NCI-H446 treated with DMSO at 0.1 percent for 48 hours (cell line): ENCODE measurements around the gene SERPIND1.
"Not testable (repeated sequence)": the region's sequence is repeated elsewhere in the genome, so short reads cannot be mapped to it uniquely, and the experiment has no call there.

Experiments used
- DNase-seq: peaks from one replicate; lab custom pipeline; 2025; lab: John Stamatoyannopoulos, UW

Gene SERPIND1

GRCh38 chr22:20747223-20747622 lies 26.7 kb upstream of the SERPIND1 start:
- no peak for DNase-seq

DNA sequence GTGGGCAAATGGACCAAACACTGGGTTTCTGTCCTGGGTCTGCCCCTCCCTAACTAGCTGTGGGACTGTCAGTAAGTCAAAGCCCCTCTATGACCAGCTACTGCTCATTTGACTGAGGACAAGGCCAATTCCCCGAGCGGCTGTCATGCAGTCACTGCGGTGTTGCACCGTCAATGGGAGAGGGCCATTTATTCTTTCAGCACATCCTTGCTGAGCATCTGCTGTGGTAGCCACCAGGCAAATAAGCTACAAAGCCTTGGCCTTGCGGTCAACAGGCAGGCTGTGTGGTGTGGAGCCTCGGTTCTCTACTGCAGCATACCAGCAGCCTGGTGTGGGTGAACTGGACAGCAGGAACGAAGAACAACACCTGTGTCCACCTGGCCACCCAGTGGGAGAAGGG lies 25.8 kb upstream of the SERPIND1 start:
- no peak for DNase-seq

DNA sequence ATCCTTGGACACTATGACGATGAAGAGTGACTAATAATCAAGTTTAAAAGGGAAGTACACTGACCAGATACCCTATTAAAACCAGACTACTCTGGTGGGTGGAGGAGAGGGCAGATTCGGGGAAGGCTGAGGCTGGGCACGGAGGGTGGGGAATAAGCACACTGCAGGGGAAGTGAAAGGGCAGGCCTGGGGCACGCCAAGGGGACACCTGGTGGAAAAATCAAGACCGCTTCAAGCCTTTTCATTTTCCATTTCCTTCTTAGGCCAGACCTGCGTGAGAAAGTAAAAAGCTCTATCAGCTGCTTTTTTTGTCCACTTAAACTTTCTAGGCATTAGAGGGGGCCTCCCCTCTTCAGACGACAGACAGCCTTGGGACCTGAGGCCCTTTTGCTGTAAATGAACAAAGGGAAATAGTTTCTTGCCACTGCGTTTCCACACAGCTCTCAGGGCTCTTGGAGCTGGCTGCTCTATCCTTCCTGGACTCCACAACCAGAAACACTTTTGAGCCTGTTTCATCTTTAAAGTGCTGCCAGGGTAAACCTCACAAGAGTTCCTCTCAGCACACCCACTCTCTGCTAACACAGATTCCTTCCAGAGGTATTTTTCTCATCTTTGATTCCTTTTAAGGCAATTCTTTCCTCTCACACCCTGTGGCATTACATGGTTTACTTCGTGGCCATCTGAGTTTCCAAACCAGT lies 25.0 kb upstream of the SERPIND1 start:
- DNase-seq = no peak

DNA sequence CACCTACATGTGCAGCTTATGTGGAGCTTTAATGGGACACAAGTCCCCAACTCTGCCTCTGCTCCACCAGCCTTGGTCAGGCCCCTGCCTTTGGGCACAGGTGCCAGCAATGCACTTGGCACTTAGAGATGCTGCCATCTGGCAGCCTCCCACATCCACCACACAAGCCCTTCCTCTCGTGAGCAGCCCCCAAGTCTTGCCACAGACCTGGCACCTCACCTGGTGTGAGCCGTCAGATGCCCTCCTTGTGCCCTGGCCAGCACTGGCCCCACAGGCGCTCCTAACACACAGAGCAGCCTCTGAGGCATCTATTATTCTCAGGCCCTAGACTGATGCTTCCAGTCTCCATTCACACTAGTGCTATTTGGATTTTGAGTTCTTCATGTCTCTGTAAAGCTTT lies 24.5 kb upstream of the SERPIND1 start:
- peak; percentile 0 for DNase-seq

- peak; percentile 46 for DNase-seq
Observed at GRCh38 chr22:20750461-20751184, 23.3 kb upstream of the SERPIND1 start.

DNA sequence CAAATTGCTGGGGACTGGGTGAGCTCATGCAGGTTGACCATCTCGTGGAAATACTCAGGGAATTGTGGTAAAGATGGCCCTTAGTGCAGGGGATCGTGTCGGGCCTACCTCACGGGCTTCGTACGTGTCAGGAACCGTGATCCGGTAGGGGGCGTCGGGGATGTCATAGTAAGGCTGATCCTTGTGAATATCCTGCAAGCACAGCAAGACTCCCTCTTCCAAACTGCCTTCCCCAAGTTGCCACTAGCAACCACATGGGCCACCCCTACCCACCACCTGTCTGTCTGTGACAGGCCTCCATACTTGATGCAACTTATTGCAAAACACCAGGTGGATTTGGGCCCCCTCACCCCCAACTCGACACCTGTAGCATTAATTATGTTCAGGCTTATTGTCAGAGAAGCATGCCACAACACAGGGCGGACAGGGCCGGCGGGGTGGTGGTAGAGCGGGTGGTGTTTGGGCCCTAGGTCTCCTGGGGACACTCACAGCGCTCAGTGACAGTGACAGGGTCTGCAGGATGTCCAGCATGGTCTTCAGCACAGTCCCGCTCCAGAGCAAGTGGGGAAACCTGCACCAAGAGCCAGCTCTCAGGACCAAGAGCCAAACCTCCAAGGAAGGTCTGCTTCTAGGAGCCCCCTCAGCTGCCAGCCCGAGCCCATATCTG lies 22.6 kb upstream of the SERPIND1 start:
- no peak for DNase-seq

DNA sequence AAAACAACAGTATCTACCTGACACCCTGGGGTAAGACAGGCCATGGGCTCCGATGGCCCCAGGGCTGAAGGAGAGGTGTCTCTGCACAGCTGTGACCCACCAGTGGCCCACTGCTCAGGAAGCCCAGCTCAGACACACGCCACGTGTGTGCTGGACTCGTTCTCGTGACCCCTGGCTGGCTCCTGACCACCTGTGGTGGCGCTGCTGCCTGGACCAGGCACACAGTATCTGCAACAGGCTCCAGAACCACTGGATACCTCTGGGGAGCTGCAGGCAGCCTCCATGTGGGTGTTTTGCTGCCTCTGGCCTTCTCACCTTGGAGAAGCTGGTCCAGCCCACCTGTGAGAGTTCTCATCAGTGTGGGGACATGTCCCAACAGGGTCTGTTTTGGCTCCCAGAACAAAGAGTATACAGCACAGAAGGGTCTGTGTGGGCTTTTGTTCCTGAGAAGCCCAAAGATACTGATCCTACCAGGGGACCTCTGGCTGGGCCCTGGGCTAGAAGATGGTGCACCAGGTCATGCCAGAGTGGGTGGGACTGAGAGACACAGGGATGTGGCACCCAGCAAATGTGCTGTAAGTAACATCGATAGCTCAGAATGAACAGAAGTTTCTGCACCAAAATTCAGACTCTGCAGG lies 21.7 kb upstream of the SERPIND1 start:
- DNase-seq = no peak

DNA sequence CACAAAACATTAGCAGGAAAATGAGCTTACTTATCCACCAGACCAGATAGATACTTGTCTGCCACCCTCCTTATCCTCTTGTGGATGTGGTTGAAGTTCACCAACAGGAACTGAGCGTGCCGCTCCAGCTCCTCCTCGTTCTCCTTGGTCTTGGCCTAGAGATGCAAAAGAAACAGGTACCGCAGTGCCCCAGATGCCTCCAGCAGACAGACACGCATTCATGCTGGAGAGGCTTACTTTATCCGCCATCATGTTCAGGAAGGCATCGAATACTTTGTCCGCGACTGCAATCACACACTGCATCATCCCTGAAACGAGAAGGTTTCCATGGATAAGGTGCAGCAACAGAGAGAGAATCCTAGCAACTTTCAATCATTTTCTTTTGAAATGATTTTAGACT lies 21.0 kb upstream of the SERPIND1 start:
- no peak for DNase-seq

- no peak for DNase-seq
Observed at GRCh38 chr22:20756846-20757245, 17.1 kb upstream of the SERPIND1 start.

DNA sequence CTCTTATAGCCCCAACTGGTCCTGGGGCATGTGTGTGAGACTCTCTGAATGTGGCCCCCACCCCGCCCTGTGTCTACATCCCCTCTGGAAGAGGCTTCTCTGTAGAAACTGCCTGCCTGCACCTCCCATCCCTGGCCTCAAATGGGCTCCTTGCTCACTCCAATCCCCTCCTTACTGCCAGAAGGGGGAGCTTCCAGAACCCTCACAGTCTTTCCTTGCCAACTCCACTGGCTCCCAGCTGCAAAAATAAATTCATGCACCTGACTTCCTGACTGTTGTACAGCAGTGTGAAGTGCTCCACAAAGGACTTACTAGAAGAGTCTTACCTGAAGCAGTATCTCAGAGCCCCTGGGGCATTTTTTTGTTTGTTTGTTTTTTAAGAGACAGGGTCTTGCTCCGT lies 15.2 kb upstream of the SERPIND1 start:
- no peak for DNase-seq

- no peak for DNase-seq
Observed at GRCh38 chr22:20760084-20760483, 13.8 kb upstream of the SERPIND1 start.

DNA sequence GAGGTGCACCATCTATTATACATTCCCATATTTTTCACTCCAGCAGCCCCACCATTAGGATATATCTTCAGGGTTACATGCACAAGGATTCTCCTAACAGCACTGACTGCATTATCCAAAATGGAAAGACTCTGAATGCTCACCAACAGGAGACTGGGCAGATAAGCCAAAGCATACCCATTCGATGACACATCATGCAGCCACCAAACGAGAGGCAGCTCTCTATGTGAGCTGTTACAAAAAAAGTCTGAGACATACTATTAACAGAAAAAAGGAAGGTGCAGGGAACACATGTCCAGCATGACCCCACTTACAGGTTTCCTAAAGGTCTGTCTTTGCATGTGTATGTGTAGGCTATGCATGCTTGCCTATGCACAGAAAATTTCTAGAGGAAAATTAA lies 12.4 kb upstream of the SERPIND1 start:
- no peak for DNase-seq

GRCh38 chr22:20762233-20762796 lies 11.6 kb upstream of the SERPIND1 start:
- DNase-seq = no peak

DNA sequence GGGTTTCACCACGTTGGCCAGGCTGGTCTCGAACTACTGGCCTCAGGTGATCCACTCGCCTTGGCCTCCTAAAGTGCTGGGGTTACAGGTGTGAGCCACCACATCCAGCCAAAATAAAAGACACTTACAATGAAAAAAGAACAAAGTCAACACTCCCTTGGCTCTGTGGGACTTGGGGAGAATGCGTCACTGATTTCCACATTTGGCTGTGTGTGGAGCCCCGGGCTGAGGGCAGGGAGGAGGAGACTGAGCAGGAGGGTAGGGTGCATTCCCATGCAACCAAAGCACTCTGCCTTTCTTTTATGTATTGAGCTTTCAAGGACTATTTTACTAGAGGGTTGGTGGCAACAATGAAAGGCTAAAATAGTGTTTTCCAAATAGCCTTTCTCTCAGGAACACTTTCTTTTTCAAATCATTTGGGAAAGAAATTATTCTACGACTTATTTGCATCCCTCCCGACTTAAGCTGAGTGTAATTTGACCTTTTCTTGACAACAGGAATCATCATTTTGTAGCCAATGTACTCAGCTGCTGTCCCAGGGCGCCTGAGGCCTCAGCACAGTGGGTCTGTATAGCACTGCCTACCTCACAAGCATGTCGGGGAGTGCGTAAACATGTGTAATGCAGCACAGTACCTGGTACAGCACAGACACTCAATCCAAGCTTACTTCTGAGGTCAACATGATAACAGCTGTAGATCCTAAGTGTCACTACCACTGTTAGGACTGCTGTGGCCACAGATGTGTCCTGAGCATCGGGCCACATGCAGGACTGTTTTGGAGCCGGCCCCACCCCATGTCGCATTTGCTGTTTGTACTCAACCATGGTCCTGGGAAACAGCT lies 10.1 kb upstream of the SERPIND1 start:
- DNase-seq = no peak

DNA sequence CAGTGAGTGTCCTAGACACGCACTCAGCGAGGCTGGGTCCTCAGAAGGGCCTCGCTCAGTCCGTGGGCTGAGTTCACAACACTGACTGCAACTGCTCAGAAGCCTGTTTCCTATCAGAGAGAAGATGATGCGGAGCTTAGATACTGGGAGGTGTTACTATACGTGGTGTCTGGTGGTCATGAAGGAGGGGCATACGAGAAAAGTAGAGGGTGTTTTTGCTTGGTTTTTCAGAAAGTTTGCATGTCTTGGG lies 9.5 kb upstream of the SERPIND1 start:
- DNase-seq = no peak

DNA sequence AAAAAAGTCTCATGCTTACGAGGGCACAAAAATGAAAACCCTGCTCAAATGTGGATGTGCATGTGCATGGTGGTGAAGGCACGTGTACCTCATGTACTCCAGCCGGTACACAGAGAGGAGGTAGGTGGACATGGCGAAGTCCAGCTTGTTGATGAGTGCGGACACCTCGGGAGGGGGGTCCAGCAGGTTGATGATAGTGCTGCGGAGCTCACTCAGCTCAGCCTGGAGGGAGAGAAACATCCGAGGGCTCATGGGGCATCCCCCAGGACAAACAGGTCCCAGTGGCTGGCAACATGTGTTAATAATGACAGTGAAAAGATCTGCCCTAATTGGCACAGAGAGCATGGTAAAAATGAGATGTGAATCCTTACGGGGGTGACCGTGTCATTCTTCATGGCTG lies 9.2 kb upstream of the SERPIND1 start:
- DNase-seq = no peak

- DNase-seq = no peak
Observed at GRCh38 chr22:20765938-20766337, 8.0 kb upstream of the SERPIND1 start.

GRCh38 chr22:20766530-20766929 lies 7.4 kb upstream of the SERPIND1 start:
- DNase-seq = no peak

DNA sequence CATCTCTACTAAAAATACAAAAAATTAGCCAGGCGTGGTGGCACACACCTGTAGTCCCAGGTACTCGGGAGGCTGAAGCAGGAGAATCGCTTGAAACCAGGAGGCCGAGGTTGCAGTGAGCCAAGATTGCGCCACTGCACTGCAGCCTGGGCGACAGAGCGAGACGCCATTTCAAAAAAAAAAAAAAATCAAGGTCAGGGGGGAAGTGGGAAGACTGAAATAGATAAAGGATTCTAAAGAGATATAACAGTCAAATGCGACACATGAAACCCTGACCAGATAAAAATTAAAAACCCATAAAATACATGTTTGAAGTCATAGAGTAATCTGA lies 4.5 kb upstream of the SERPIND1 start:
- not testable (repeated sequence) for DNase-seq

GRCh38 chr22:20771918-20772625 lies 1.8 kb upstream of the SERPIND1 start:
- no peak for DNase-seq

DNA sequence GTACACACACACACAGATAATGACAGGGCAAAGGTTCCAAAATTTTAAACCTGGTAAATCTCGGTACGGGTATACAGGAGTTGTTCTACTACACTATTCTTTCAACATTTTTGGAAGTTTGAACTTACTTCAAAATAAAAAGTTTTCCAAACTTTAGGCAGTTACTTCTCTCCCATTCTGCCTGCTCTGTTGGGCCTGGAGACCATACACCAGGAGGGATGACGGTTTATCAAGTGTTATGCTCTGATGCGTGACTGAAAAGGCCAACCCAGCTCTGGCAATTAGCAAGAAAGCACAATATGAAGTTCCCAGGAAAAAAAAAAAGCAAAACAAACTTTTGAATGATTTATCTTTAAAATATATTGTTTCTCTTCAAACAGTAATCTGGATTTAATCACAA lies 969 bp downstream of the SERPIND1 start:
- no peak for DNase-seq
